AG04449 (cell line): ENCODE measurements around the gene MYLK4.

Experiments
- CTCF ChIA-PET: fragments of 350-600 bp; formaldehyde crosslinking; extraction: SDS; loops from one replicate; lab custom pipeline; 2021; ENCODE audit warnings: antibody characterized with exemption; lab: Yijun Ruan, JAX
- POLR2A ChIA-PET: fragments of 400-600, 350-600 bp; formaldehyde crosslinking; extraction: SDS; loops from one replicate; lab custom pipeline; 2020; ENCODE audit warnings: antibody characterized with exemption, inconsistent platforms; lab: Yijun Ruan, JAX
- DNase-seq: peaks from one replicate; pipeline ENCODE4 v3.0.0-alpha.2; 2010; ENCODE audit warnings: low read depth, low spot score
- H3K4me3 ChIP-seq: 2 replicates; pipeline ENCODE4 v1.5.1; 2011; ENCODE audit warnings: low read depth, mild to moderate bottlenecking, control low read depth, low read length
- TF ChIP-seq, protein P1 (sequence below): IDR thresholded peaks from one replicate; pipeline ENCODE4 v1.5.1; 2011; ENCODE audit warnings: mild to moderate bottlenecking, moderate library complexity, low read length, control low read depth, inconsistent platforms; ENCODE audit not compliant: insufficient read depth; ENCODE audit errors: missing control alignments

MYLK4 gene

DNA sequence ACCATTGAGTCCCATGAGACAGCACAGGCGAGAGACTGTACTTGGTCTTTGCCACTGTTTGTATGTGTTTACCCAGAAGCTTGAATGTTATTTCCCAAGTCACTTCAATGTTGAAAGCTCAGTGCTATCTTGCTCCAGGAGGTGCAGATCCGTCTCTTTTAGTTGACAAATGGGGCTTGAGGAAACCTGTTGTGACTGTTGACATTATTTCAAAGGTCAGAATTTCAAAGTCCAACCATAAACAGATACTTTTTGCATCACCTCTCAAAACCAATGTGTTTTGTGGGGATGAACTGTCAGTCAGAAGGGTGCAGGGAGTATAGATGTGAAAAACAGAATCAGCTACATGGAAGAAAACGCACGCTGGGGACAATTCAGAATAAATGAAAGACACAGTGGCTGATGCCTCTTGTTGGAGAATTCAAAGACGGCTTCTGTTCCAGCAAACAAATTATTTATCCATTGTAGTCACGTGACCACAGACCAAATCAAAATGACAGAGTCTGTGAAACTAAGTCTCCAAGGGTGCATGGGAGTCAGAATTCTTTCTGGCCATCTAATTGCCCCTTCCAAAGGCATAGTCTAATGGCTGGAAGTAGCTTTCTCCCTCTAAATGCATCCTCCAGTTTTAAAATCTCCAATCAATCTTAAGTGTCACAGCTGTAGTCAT, 83.7 kb downstream of the MYLK4 start:
- TF ChIP-seq, protein P1, sequence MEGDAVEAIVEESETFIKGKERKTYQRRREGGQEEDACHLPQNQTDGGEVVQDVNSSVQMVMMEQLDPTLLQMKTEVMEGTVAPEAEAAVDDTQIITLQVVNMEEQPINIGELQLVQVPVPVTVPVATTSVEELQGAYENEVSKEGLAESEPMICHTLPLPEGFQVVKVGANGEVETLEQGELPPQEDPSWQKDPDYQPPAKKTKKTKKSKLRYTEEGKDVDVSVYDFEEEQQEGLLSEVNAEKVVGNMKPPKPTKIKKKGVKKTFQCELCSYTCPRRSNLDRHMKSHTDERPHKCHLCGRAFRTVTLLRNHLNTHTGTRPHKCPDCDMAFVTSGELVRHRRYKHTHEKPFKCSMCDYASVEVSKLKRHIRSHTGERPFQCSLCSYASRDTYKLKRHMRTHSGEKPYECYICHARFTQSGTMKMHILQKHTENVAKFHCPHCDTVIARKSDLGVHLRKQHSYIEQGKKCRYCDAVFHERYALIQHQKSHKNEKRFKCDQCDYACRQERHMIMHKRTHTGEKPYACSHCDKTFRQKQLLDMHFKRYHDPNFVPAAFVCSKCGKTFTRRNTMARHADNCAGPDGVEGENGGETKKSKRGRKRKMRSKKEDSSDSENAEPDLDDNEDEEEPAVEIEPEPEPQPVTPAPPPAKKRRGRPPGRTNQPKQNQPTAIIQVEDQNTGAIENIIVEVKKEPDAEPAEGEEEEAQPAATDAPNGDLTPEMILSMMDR = no peak
- CTCF ChIA-PET = no interaction called here
- no peak overlapping the region for H3K4me3 ChIP-seq
- DNase-seq = no peak
- POLR2A ChIA-PET = no interaction called here

DNA sequence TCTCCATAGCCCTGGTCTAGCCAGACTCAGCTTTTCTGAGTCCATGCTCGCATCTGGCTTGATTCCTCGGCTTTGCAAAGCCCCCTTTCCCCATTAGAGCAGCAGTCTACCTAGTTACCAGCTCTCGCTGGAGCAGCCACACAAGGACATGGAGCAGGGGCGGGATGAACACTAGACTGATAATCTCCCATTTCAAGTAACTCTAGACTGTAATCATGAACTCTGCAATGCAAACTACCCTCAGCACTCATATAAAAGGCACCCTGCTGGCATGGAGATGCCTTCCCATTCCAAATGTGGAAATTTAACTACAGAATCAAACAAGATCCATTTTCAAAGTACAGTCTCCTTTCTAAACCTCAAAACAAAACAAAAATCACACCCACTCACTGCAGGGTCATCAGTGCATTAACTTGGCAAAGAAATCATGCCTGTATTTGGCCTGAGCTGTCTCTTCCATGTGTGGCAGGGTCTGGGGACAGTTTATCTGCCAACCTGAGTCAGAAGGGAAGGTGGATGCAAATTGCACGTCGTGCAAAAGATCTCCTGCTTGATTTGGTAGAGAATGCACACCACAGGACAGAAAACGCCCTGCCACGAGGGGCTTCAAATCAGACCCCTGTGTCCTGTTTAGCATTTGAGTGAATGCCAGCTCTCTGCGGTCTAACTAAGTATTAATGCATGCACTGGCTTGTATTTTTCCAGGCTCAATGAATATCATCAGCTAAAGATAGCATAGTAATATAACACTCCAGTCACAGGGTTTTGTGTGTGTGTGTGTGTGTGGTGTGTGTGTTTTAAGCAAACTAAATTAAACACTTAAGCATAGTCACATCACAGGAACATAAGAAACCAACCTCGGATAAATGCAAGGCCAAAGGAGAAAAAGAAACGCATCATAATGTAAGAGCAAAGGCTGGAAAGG, 85.3 kb downstream of the MYLK4 start:
- ChIA-PET CTCF (no interaction called here), POLR2A (no interaction called here)
- TF ChIP-seq, protein P1 = no peak
- DNase-seq = no peak
- no peak overlapping the region for H3K4me3 ChIP-seq

DNA sequence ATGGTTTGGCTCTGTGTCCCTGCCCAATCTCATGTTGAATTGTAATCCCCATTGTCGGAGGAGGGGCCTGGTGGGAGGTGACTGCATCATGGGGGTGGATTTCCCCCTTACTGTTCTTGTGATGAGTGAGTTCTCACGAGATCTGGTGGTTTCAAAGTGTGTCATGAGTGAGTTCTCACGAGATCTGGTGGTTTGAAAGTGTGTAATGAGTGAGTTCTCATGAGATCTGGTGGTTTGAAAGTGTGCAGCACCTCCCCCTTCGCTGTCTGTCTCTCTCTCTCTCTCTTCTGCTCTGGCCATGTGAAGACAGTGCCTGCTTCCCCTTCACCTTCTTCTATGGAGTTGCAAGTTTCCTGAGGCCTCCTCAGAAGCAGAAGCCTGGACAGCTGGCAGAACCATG, 87.6 kb downstream of the MYLK4 start:
- CTCF ChIA-PET = interaction anchor here (1.4 kb wide), 1 partner anchor 28 kb away, joined by 3 read pairs; no protein-coding TSS in a partner anchor
- POLR2A ChIA-PET = no interaction called here

DNA sequence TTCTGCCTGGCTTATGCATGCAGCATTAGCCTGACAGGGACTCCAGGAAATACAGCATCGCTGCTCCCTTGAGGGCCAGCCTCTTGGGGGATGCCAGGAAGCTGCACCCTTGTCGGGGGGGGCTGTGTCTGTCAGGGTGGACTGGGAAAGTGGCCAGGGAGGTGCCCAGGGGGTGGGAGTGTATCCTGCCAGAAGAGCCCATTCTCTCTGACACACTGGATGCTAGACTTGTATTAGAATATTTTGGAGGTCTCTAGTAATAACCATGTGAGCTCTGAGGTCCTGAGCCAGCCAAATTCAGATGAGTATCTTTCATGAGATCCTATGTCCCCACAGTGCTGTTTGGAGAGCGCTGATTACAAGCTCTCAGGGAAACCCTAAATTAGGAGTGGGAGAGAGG, 89.1 kb downstream of the MYLK4 start:
- ChIA-PET CTCF (interaction anchor here (6.1 kb wide), 1 partner anchor 27 kb away, joined by 24 read pairs; no protein-coding TSS in a partner anchor), POLR2A (no interaction called here)
- TF ChIP-seq, protein P1 = no peak
- H3K4me3 ChIP-seq = no peak overlapping the region
- no peak for DNase-seq

More for the DNA sequence above, 87.6 kb downstream of the MYLK4 start:
- no peak for DNase-seq
- TF ChIP-seq, protein P1 = no peak
- H3K4me3 ChIP-seq = no peak overlapping the region

DNA sequence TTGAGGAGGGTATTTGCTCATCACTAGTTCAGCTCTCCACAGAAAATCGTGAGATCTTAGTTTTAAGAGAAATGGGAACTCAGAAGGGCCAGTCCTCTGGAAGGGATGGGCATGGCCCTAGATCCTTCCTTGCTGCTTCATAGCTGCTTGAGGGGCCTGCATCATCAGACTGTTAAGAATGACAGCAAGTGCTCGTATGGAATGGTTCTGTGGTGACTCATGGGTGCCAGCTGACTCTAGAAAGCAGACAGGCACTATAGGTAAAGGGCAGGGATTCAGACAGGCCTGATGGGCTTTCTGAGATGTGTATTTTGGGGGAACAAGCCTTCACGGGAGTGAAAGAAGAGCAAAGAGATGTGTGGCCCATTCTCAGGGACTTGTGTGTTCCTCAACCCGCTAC, 90.8 kb downstream of the MYLK4 start:
- CTCF ChIA-PET = interaction anchor here (1.0 to 6.1 kb wide), 2 partner anchors 25 to 1064 kb away, joined by 3 to 24 read pairs; no protein-coding TSS in a partner anchor
- POLR2A ChIA-PET = no interaction called here
- no peak overlapping the region for H3K4me3 ChIP-seq
- DNase-seq = no peak
- TF ChIP-seq, protein P1 = no peak

DNA sequence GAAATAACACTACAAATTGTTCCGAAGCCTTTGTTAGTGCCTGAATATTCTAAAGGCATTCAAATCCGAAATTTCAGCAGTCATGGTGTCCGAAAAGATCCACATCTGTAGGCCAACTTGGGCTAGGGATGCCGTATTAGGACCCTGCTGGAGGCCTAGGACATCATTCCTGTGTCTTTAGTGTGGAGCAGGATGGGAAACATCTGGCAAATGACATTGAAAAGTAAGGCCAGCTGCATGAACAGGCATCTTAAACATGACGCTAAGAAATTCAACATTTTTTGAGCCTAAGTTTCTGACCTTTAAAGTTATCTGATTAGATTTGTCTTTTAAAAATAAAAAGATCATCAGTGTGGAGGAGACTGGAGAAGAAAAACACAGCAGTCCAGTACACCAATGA, 91.3 kb downstream of the MYLK4 start:
- H3K4me3 ChIP-seq = no peak overlapping the region
- POLR2A ChIA-PET = interaction anchor here (0.7 kb wide), 1 partner anchor 11 kb away, joined by 3 read pairs; no protein-coding TSS in a partner anchor
- CTCF ChIA-PET = interaction anchor here (1.0 to 6.1 kb wide), 2 partner anchors 25 to 1063 kb away, joined by 3 to 24 read pairs; no protein-coding TSS in a partner anchor
- DNase-seq = no peak
- TF ChIP-seq, protein P1 = no peak
